ENCODE measurements around the gene ZNF775. TPM values are rescaled to one million over a fixed set of nuclear protein-coding genes. Genes with fewer than 3 reads are reported as not detected.

The ZNF775 gene
- total RNA-seq, 2 experiments from 2014 or later: 3.7 to 4.0 TPM

DNA sequence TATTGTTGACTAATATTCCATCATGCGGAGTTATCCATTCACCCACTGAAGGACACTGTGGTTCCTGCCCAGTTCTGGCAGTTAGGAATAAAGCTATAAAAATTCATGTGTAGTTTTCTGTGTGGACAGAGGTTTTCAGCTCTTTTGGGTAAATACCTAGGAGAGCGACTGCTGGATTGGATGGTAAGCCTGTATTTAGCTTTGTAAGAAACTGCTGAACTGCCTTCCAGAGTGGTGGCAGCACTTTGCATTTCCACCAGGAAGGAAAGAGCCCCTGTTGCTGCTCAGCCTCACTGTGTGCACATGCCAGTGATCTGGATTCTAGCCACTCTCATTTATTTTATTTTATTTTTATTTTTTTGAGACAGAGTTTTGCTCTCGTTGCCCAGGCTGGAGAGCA lies 14.2 kb downstream of the ZNF775 start:
- Mint-ChIP-seq H3K36me3 (no peaks in the 10 kb centered on the region), H3K27ac (no peak overlapping the region), H3K9me3 (no peaks in the 10 kb centered on the region), H3K4me1 (no peaks in the 10 kb centered on the region), H3K27me3 (no peaks in the 10 kb centered on the region), H3K4me3 (no peak overlapping the region)
- no peak for DNase-seq

DNA sequence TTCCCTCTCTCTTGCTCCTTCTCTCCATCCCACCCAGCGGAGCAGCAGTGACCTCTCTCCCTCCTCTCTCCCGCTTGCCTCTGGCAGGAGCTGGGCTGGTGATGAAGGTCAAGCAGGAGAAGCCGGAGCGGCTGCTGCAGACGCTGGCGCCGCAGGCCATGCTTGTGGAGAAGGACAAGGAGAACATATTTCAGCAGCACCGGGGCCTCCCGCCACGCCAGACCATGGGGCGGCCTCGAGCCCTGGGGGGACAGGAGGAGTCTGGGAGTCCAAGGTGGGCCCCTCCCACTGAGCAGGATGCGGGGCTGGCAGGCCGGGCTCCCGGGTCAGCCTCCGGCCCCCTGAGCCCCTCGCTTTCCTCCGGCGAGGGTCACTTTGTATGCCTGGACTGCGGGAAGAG lies 17.3 kb downstream of the ZNF775 start:
- Mint-ChIP-seq H3K4me3 (no peak overlapping the region), H3K27me3 (no peaks in the 10 kb centered on the region), H3K4me1 (peaks cover 13% of the 10 kb centered on the region), H3K27ac (no peak overlapping the region), H3K36me3 (no peaks in the 10 kb centered on the region), H3K9me3 (no peaks in the 10 kb centered on the region)
- DNase-seq: no peak

DNA sequence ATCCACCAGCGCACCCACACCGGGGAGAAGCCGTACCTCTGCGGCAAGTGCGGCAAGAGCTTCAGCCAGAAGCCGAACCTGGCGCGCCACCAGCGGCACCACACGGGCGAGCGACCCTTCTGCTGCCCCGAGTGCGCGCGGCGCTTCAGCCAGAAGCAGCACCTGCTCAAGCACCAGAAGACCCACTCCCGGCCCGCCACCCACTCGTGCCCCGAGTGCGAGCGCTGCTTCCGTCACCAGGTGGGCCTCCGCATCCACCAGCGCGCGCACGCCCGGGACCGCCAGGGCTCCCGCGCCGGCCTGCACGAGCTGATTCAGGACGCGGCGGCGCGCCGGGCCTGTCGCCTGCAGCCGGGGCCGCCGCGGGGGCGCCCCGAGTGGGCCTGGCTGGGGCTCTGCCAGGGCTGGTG lies 17.7 kb downstream of the ZNF775 start:
- Mint-ChIP-seq H3K9me3 (no peaks in the 10 kb centered on the region), H3K27me3 (no peaks in the 10 kb centered on the region), H3K36me3 (no peaks in the 10 kb centered on the region), H3K4me3 (no peak overlapping the region), H3K27ac (no peak overlapping the region), H3K4me1 (peaks cover 17% of the 10 kb centered on the region)
- no peak for DNase-seq

DNA sequence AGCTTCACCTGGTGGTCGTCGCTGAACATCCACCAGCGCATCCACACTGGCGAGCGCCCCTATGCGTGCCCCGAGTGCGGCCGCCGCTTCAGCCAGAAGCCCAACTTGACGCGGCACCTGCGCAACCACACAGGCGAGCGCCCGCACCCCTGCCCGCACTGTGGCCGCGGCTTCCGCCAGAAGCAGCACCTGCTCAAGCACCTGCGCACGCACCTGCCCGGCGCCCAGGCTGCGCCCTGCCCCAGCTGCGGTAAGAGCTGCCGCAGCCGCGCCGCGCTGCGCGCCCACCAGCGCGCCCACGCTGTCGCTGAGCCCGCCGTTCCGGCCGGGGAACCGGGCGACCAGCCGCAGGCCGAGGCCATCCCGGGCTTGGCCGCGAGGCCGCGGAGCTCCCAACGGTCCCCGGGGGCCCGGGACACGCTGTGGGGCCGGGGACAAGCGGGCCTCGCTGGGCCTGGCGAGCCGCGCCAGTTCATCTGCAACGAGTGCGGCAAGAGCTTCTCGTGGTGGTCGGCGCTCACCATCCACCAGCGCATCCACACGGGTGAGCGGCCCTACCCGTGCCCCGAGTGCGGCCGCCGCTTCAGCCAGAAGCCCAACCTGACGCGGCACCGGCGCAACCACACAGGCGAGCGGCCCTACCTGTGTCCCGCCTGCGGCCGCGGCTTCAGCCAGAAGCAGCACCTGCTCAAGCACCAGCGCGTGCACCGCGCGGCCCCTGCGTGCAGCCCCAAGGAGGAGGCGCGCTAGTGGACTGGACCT lies 18.4 kb downstream of the ZNF775 start:
- no peak overlapping the region for H3K4me3 Mint-ChIP-seq
- no peak overlapping the region for H3K27ac Mint-ChIP-seq
- no peaks in the 10 kb centered on the region for H3K36me3 Mint-ChIP-seq
- H3K27me3 Mint-ChIP-seq: no peaks in the 10 kb centered on the region
- peaks cover 21% of the 10 kb centered on the region for H3K4me1 Mint-ChIP-seq
- no peak for DNase-seq
- no peaks in the 10 kb centered on the region for H3K9me3 Mint-ChIP-seq

DNA sequence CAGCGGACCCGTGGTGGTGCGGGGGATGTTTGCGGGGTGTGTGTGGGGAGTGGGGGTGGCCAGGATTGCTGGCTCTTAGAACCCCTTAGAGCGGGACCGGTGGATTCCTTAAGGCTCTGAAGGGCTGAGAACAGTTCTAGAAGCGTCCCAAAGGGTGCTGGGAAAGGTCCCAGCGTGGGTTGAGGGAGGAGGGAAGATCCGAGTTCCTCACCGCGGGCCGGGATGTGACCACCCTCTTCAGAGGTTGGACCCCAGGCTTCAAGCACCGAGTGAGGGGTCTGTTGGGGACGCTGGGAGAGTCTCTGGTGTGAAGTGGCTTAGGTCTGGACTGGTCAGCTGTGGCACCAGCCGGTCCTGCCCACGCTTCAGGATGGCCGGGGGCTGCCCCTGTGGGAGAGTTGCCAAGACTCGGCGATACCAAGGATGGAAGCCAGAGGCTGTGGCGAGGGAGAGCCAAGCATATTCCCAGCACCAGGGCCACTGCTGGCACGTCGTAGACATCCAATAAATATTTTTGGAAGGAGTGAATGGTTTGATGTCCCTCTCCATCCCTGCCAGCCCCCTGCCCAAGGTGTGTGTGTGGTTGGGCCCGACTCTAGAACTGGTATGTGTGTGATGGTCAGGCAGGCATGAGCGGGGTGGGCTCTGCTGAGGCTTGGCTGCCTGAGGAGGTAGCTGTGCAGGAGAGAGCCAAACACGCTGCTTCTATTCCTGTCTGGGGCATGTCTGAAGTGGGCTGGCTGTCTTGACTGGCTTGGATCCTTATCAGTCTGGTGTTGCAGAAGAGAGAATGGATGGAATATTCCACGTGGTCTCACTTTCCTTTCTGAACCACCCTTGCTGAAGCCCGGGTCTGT lies 19.2 kb downstream of the ZNF775 start:
- DNase-seq: no peak
- H3K4me3 Mint-ChIP-seq: no peak overlapping the region
- H3K9me3 Mint-ChIP-seq: no peaks in the 10 kb centered on the region
- no peaks in the 10 kb centered on the region for H3K36me3 Mint-ChIP-seq
- no peak overlapping the region for H3K27ac Mint-ChIP-seq
- peaks cover 23% of the 10 kb centered on the region for H3K4me1 Mint-ChIP-seq
- H3K27me3 Mint-ChIP-seq: no peaks in the 10 kb centered on the region

DNA sequence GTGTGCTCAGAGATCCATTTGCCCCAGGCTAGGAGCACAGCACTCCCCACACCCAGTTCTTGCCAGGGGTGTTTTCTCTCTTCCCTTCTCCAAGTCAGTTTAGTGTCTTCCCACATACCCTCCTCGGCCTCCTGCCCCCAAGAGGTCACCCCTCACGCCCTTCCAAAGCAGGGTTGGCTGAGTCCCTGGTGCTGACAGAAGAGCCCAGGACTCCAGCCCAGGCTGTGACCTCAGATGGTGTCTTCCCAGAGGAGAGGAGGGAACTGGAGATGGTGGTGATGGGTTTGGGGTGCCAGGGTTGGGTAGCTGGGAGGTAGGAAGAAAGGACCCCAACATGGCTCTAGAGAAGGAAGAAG lies 19.8 kb downstream of the ZNF775 start:
- no peaks in the 10 kb centered on the region for H3K9me3 Mint-ChIP-seq
- no peak overlapping the region for H3K27ac Mint-ChIP-seq
- H3K4me1 Mint-ChIP-seq: peaks cover 28% of the 10 kb centered on the region
- no peak overlapping the region for H3K4me3 Mint-ChIP-seq
- no peaks in the 10 kb centered on the region for H3K27me3 Mint-ChIP-seq
- no peaks in the 10 kb centered on the region for H3K36me3 Mint-ChIP-seq
- no peak for DNase-seq

DNA sequence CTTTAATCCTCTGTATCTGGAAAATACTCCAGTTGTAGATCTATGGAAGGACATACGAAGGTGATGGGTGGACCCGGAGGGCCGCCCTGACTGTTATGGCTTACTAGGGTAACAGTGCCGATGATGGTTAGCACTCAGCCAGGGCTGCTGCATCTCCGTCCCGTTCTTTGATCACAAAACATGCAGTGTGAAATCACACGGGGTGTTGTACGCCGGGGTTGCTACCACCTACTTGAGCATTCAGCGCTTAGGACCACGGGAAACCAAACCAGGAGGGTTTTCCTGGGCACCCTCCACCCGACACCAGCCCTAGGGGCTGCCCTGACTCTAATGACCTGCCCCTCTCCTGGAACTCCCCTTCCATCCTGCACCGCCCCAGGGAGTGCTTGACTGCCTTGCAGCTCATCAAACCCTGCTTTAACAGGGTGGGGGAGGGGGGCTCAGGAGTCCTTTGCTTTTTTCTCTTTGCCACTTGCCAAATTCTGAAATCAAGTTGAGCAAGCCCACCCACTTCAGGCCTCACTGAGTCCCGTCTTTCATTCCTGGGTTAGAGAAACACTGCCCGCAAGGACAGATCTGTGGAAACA lies 20.4 kb downstream of the ZNF775 start:
- no peaks in the 10 kb centered on the region for H3K36me3 Mint-ChIP-seq
- no peaks in the 10 kb centered on the region for H3K27me3 Mint-ChIP-seq
- H3K4me3 Mint-ChIP-seq: no peak overlapping the region
- no peak for DNase-seq
- H3K4me1 Mint-ChIP-seq: peaks cover 34% of the 10 kb centered on the region
- no peak overlapping the region for H3K27ac Mint-ChIP-seq
- no peaks in the 10 kb centered on the region for H3K9me3 Mint-ChIP-seq

DNA sequence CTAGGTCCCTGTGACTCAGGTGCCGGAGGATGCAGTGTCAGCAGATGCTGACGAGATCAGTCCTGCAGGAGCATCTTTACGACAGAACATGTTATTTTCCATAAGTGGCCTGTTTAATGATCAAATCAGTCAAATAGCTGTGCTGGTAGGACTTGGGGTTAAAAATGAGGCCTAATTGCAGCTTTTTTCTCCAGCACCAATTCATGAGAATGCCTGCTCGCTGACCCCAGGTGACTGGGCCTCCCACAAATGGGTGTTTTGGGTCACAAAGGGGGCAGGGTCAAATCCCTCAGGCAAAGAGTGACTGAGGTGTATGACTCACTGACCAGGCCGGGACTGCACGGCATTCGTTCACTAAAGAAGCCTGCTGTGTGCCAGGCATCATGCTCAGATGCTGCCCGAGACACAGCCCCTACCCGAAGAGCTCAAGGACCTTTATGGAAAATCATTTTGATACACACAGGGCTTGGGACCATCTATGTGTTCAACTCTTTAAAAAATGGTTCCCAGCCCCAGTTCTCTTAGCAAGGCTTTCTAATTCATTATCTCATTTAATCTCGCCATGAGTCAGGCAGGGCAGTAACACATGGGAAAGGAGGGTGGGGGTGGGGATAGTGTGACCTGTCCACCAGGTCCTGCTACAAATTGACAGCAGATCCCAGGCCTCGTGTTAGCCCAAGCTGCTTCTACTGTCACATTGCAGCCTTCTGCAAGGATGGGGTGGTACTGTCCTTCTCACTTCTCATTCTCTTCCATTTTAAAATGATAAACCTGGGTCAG lies 21.1 kb downstream of the ZNF775 start:
- Mint-ChIP-seq H3K27ac (no peak overlapping the region), H3K36me3 (no peaks in the 10 kb centered on the region), H3K27me3 (no peaks in the 10 kb centered on the region), H3K4me3 (no peak overlapping the region), H3K9me3 (no peaks in the 10 kb centered on the region), H3K4me1 (peaks cover 36% of the 10 kb centered on the region)
- no peak for DNase-seq

DNA sequence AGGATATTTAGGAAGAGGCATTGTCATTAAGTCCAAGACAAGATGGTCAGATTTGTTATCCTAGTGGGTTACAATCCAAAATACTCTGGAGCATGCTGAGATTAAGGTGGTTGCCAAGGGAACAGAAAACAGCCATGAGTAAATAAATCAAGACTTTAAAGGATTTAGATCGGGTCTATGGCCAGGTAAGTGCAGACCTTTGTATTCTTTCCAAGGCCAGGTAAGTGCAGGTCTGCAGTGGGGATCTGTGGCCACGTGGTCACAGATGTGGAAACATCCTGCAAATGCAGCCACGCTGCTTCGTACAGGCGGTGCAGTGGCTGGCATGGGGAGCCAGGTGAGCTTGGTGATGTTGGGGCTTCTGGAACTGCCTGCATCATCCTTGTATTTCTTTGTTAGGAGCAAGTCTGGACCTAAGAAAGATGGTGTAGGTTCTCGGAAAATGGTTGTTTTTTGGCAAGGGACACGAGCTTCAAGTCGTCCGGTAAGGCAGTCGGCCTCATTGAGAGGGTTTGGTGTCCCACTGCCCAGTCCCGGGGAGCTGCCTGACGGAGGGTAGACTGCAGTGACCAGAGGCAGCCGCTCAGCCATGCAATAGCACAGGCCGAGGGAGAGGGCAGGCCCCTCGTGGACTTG lies 21.8 kb downstream of the ZNF775 start:
- Mint-ChIP-seq H3K9me3 (no peaks in the 10 kb centered on the region), H3K36me3 (no peaks in the 10 kb centered on the region), H3K4me3 (no peak overlapping the region), H3K27ac (no peak overlapping the region), H3K27me3 (no peaks in the 10 kb centered on the region), H3K4me1 (peaks cover 40% of the 10 kb centered on the region)
- DNase-seq: no peak

DNA sequence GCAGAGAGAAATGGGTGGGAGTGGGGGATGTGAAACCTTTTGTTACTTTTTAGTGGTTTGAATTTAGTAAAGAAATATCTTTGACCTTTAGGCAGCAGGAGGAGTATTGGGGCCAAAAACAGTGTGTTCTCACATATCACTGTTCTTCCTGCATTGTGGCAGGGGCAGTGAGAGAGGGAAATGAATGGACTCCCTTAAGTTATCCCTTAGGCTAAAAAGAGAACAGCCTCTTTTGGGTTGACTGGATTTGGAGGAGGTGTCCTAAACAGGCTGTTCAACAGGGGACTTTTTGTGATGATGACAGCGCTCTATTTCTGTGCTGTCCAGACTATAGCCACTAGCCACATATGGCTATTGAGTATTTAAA lies 22.3 kb downstream of the ZNF775 start:
- Mint-ChIP-seq H3K4me3 (no peak overlapping the region), H3K9me3 (no peaks in the 10 kb centered on the region), H3K36me3 (no peaks in the 10 kb centered on the region), H3K27ac (no peak overlapping the region), H3K4me1 (peaks cover 45% of the 10 kb centered on the region), H3K27me3 (no peaks in the 10 kb centered on the region)
- no peak for DNase-seq

DNA sequence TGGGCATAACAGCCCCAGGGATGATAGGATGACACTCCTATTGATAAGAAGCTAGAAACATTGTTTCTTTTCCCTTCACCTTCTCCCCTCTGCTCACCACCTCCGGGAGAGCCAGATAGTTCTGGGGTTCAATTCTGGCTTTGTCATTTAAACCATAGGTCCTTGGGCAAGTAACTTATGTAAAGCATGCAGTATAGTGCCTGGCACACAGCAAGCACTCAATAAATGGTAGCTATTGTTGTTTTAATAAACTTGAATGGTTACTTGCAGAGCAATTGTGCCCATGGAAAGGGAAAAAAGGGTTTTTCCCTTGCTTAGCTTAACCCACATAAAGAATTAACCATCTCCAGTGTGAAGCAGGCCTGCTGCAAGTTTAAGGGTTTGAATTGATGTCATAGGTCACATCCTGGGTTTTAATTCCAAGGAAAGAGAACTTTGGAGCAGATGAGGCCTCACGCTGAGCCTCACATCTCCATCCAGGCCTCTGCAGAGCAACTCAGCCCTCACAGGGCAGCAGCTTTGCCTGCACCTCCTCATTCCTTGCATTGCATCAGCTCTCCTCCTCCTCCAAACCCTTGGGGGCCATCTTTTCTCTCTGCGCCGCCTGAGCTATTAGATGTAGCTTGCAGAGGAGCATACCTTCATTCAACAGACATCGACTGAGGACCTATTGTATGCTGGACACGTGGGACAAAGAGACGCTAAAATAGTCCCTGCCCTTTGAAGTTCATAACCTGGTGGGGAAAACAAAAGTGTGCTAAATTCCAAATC lies 22.9 kb downstream of the ZNF775 start:
- Mint-ChIP-seq H3K27me3 (no peaks in the 10 kb centered on the region), H3K9me3 (no peaks in the 10 kb centered on the region), H3K36me3 (peaks cover under 1% of the 10 kb centered on the region), H3K4me1 (peaks cover 52% of the 10 kb centered on the region), H3K27ac (no peak overlapping the region), H3K4me3 (no peak overlapping the region)
- no peak for DNase-seq

DNA sequence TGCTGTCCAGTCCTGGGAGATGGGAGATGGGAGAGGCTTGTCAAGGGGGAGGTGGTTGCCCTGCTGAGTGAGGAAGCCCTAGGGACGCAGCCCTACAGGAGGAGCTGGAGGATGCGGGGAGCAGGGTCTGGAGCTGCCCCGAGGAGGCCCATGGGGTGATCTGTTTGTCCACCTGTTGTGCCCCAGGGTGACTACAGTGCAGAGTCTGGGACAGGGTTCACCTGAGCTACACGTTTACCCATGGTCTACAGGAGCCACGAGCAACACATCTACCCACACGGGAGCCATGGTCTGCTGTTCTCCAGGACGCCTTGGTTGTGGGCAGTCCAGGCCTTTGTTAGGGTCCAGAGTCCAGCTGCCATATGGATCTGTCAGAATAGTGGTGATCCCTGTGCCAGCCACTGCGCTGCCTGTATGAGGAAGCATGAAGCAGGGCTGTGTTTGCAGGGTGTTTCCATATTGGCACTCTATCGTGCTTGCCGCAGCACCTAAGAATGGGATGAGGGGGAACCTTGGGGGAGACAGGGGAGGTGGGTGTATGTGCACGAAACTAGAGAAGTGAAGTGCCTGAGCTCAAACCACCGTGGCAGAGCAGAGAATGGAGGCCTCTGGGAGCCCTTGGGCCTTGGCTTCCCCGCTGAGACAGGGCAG lies 23.7 kb downstream of the ZNF775 start:
- H3K36me3 Mint-ChIP-seq: peaks cover 3% of the 10 kb centered on the region

DNA sequence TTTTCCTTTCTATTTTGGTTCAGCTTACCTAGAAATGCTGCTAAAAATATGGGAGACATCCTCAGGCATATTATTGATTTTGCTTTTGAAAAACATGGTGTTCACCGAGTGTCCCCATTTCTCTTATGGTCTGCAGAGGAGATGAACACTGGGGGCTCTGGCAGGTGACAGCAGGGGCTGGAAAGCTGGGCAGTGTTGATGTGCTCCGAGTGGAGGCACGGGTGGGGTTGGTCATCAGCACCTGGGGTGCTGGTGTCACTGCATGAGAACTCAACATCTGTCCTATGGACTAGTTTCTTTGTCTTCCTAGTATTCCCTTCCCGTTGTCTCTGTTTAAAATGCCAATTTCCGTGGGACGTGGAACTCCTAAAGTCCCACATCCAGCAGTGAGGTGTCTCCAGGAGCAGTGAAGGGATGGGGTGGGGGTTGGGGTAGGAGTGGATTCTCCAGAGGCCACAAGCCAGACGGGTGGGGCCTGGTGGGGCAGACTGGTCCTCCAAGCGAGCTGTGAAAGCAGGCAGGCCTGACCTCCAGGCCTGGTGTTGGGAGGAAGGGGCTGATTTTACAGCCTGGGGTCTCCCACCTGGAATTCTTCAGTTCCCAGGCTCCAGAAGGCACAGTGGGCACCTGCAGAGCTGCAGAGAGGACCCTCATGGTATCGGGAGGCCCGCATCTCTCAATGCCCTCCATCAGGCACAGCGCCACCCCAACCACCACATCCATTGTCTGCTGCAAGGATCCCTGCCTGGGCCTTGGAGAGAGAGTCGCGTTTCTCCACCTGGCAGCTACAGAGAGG lies 24.4 kb downstream of the ZNF775 start:
- H3K9me3 Mint-ChIP-seq: no peaks in the 10 kb centered on the region
- H3K36me3 Mint-ChIP-seq: peaks cover 3% of the 10 kb centered on the region
- no peak for DNase-seq
- peak overlapping the region; percentile 84 for H3K4me3 Mint-ChIP-seq
- peak overlapping the region; percentile 87 for H3K27ac Mint-ChIP-seq
- no peaks in the 10 kb centered on the region for H3K27me3 Mint-ChIP-seq
- peaks cover 56% of the 10 kb centered on the region for H3K4me1 Mint-ChIP-seq

More for the DNA sequence above, 23.7 kb downstream of the ZNF775 start:
- Mint-ChIP-seq H3K27ac (no peak overlapping the region), H3K4me3 (no peak overlapping the region), H3K9me3 (no peaks in the 10 kb centered on the region), H3K27me3 (no peaks in the 10 kb centered on the region), H3K4me1 (peaks cover 54% of the 10 kb centered on the region)
- DNase-seq: no peak

Measured in activated naive CD8-positive, alpha-beta T cell treated with anti-CD3 and anti-CD28 coated beads for 36 hours (primary cell).